ENCODE results near the gene MTG2. TPM values are rescaled to one million over a fixed set of nuclear protein-coding genes. Genes with fewer than 3 reads are reported as not detected.

The MTG2 gene
- total RNA-seq, 2 donors from 2014 or later, result 30.4 to 46.7 TPM

GRCh38 chr20:62165762-62166399 is 16.9 kb upstream of the MTG2 start:
- Histone ChIP-seq H3K9ac (ENCODE audit: low read depth in 2 of 2, low read length in 2 of 2) (no peak overlapping the region), H3K36me3 (peaks cover 6% of the 10 kb centered on the region), H3K4me1 (no peaks in the 10 kb centered on the region), H3K4me3 (no peak overlapping the region), H3K9me3 (no peaks in the 10 kb centered on the region), H3K27me3 (no peaks in the 10 kb centered on the region), H3K27ac (no peak overlapping the region)
- intact Hi-C loops (cut with DNase I), result no loop called here
- TF ChIP-seq CTCF (IDR thresholded peaks at IDR 0.05), result no peak
- DNase-seq, result no peak

GRCh38 chr20:62167474-62167873 is 15.4 kb upstream of the MTG2 start:
- Histone ChIP-seq H3K36me3 (peaks cover 1% of the 10 kb centered on the region), H3K27ac (no peak overlapping the region), H3K4me3 (no peak overlapping the region), H3K9ac (ENCODE audit: low read depth in 2 of 2, low read length in 2 of 2) (no peak overlapping the region), H3K4me1 (no peaks in the 10 kb centered on the region), H3K27me3 (no peaks in the 10 kb centered on the region), H3K9me3 (no peaks in the 10 kb centered on the region)
- TF ChIP-seq CTCF (IDR thresholded peaks at IDR 0.05), result no peak
- no peak for DNase-seq
- intact Hi-C loops (cut with DNase I), result no loop called here

- no peak for TF ChIP-seq CTCF (IDR thresholded peaks at IDR 0.05)
- H3K27me3 ChIP-seq, result no peaks in the 10 kb centered on the region
- no peak overlapping the region for H3K9ac ChIP-seq (ENCODE audit: low read depth in 2 of 2, low read length in 2 of 2)
- H3K4me1 ChIP-seq, result no peaks in the 10 kb centered on the region
- intact Hi-C loops (cut with DNase I), result no loop called here
- no peaks in the 10 kb centered on the region for H3K9me3 ChIP-seq
- no peak overlapping the region for H3K4me3 ChIP-seq
- H3K36me3 ChIP-seq, result no peaks in the 10 kb centered on the region
- DNase-seq, result no peak
- no peak overlapping the region for H3K27ac ChIP-seq
Observed at GRCh38 chr20:62168061-62168460, 14.8 kb upstream of the MTG2 start.

DNA sequence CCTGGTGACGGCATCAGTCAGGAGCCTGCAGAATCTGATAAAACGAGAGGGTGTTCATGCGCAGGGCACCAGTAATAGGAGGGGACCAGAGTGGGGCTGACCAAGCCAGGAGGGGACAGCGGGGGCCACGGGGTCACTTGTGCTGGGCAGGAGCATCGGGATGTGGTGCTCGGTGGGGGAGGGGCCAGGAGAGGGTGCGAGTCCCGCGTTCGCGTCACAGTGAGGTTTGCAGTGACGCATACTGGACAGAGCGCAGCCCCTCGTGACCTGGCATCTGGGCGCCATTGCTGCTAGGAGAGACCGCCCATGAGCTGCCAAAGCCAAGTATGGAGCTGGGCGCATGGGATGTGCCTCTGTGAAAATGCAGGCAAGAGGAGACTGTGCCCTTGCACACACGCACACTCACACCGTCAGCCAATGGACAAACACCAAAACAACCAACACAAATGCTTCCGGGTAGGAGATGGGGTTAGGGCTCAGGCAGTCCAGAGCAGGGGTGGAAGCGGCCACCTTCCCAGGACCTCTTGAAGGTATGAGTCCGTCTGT is 13.9 kb upstream of the MTG2 start:
- Histone ChIP-seq H3K36me3 (no peaks in the 10 kb centered on the region), H3K27ac (no peak overlapping the region), H3K9ac (ENCODE audit: low read depth in 2 of 2, low read length in 2 of 2) (no peak overlapping the region), H3K27me3 (no peaks in the 10 kb centered on the region), H3K4me1 (no peaks in the 10 kb centered on the region), H3K9me3 (no peaks in the 10 kb centered on the region), H3K4me3 (no peak overlapping the region)
- no peak for DNase-seq
- TF ChIP-seq CTCF (IDR thresholded peaks at IDR 0.05), result no peak
- intact Hi-C loops (cut with DNase I), result no loop called here

- intact Hi-C loops (cut with DNase I), result no loop called here
- Histone ChIP-seq H3K27me3 (no peaks in the 10 kb centered on the region), H3K36me3 (no peaks in the 10 kb centered on the region), H3K9me3 (no peaks in the 10 kb centered on the region), H3K4me1 (no peaks in the 10 kb centered on the region), H3K9ac (ENCODE audit: low read depth in 2 of 2, low read length in 2 of 2) (no peak overlapping the region), H3K27ac (no peak overlapping the region), H3K4me3 (no peak overlapping the region)
- no peak for TF ChIP-seq CTCF (IDR thresholded peaks at IDR 0.05)
- DNase-seq, result no peak
Observed at GRCh38 chr20:62170536-62170935, 12.3 kb upstream of the MTG2 start.
